IPS-18a (cell line): ENCODE measurements around the gene MIS18BP1.
"Not testable (repeated sequence)": the region's sequence is repeated elsewhere in the genome, so short reads cannot be mapped to it uniquely, and the experiment has no call there.

ENCODE experiments used
- H3K27ac ChIP-seq: one replicate; pipeline ENCODE4 v1.5.1; 2013; ENCODE audit warnings: low read length
- H3K27me3 ChIP-seq: one replicate; pipeline ENCODE4 v1.6.1; 2013; ENCODE audit warnings: mild to moderate bottlenecking, low read length; ENCODE audit not compliant: control insufficient read depth, insufficient read depth
- H3K36me3 ChIP-seq: one replicate; pipeline ENCODE4 v1.6.1; 2013; ENCODE audit warnings: low read depth, low read length; ENCODE audit not compliant: control insufficient read depth
- H3K4me1 ChIP-seq: one replicate; pipeline ENCODE4 v1.6.1; 2013; ENCODE audit warnings: low read depth, low read length; ENCODE audit not compliant: control insufficient read depth
- H3K4me3 ChIP-seq: one replicate; pipeline ENCODE4 v1.5.1; 2013; ENCODE audit warnings: low read length
- H3K9ac ChIP-seq: one replicate; pipeline ENCODE4 v1.6.1; 2013; ENCODE audit warnings: mild to moderate bottlenecking, low read length, moderate library complexity
- H3K9me3 ChIP-seq: one replicate; pipeline ENCODE4 v1.6.1; 2013; ENCODE audit warnings: low read depth, low read length; ENCODE audit not compliant: control insufficient read depth

Gene MIS18BP1

GRCh38 chr14:45242706-45243105 lies 10.3 kb downstream of the MIS18BP1 start:
- Histone ChIP-seq H3K27me3 (no peaks in the 10 kb centered on the region), H3K27ac (no peak overlapping the region), H3K4me3 (no peak overlapping the region), H3K4me1 (no peaks in the 10 kb centered on the region), H3K9ac (no peak overlapping the region), H3K36me3 (peaks cover 8% of the 10 kb centered on the region), H3K9me3 (no peaks in the 10 kb centered on the region)

GRCh38 chr14:45238988-45239387 lies 14.0 kb downstream of the MIS18BP1 start:
- no peaks in the 10 kb centered on the region for H3K27me3 ChIP-seq
- no peaks in the 10 kb centered on the region for H3K9me3 ChIP-seq
- H3K36me3 ChIP-seq: peaks cover 23% of the 10 kb centered on the region
- no peak overlapping the region for H3K27ac ChIP-seq
- no peak overlapping the region for H3K9ac ChIP-seq
- no peaks in the 10 kb centered on the region for H3K4me1 ChIP-seq
- H3K4me3 ChIP-seq: no peak overlapping the region

GRCh38 chr14:45227566-45227965 lies 25.4 kb downstream of the MIS18BP1 start:
- H3K9ac ChIP-seq: no peak overlapping the region
- H3K4me3 ChIP-seq: no peak overlapping the region
- H3K4me1 ChIP-seq: no peaks in the 10 kb centered on the region
- no peak overlapping the region for H3K27ac ChIP-seq
- H3K9me3 ChIP-seq: no peaks in the 10 kb centered on the region
- H3K27me3 ChIP-seq: no peaks in the 10 kb centered on the region
- peaks cover 80% of the 10 kb centered on the region for H3K36me3 ChIP-seq

GRCh38 chr14:45222485-45223262 lies 30.3 kb downstream of the MIS18BP1 start:
- Histone ChIP-seq H3K27ac (no peak overlapping the region), H3K27me3 (no peaks in the 10 kb centered on the region), H3K9ac (no peak overlapping the region), H3K36me3 (peaks cover 55% of the 10 kb centered on the region), H3K4me3 (no peak overlapping the region), H3K9me3 (no peaks in the 10 kb centered on the region), H3K4me1 (no peaks in the 10 kb centered on the region)

GRCh38 chr14:45214341-45214740 lies 38.7 kb downstream of the MIS18BP1 start:
- peaks cover 55% of the 10 kb centered on the region for H3K36me3 ChIP-seq
- H3K27ac ChIP-seq, H3K9ac ChIP-seq, H3K27me3 ChIP-seq, H3K4me3 ChIP-seq, H3K9me3 ChIP-seq, H3K4me1 ChIP-seq: not testable (repeated sequence)

GRCh38 chr14:45213716-45214115 lies 39.3 kb downstream of the MIS18BP1 start:
- H3K27ac ChIP-seq, H3K9me3 ChIP-seq, H3K9ac ChIP-seq, H3K4me1 ChIP-seq, H3K4me3 ChIP-seq, H3K27me3 ChIP-seq: not testable (repeated sequence)
- peaks cover 56% of the 10 kb centered on the region for H3K36me3 ChIP-seq

- peaks cover 46% of the 10 kb centered on the region for H3K36me3 ChIP-seq
- no peak overlapping the region for H3K4me3 ChIP-seq
- no peak overlapping the region for H3K9ac ChIP-seq
- H3K4me1 ChIP-seq: peaks cover 3% of the 10 kb centered on the region
- H3K27me3 ChIP-seq: no peaks in the 10 kb centered on the region
- no peak overlapping the region for H3K27ac ChIP-seq
- no peaks in the 10 kb centered on the region for H3K9me3 ChIP-seq
Observed at GRCh38 chr14:45212231-45212630, 40.8 kb downstream of the MIS18BP1 start.

- Histone ChIP-seq H3K27ac (no peak overlapping the region), H3K27me3 (no peaks in the 10 kb centered on the region), H3K9me3 (no peaks in the 10 kb centered on the region), H3K36me3 (peaks cover 45% of the 10 kb centered on the region), H3K4me1 (peaks cover 3% of the 10 kb centered on the region), H3K4me3 (no peak overlapping the region), H3K9ac (no peak overlapping the region)
Observed at GRCh38 chr14:45211295-45211694, 41.7 kb downstream of the MIS18BP1 start.

- Histone ChIP-seq H3K27me3 (no peaks in the 10 kb centered on the region), H3K9ac (no peak overlapping the region), H3K4me3 (no peak overlapping the region), H3K36me3 (peaks cover 51% of the 10 kb centered on the region), H3K9me3 (no peaks in the 10 kb centered on the region), H3K27ac (no peak overlapping the region), H3K4me1 (peaks cover 3% of the 10 kb centered on the region)
Observed at GRCh38 chr14:45210159-45210558, 42.8 kb downstream of the MIS18BP1 start.

GRCh38 chr14:45204241-45204640 lies 48.8 kb downstream of the MIS18BP1 start:
- no peaks in the 10 kb centered on the region for H3K27me3 ChIP-seq
- H3K4me1 ChIP-seq: no peaks in the 10 kb centered on the region
- no peak overlapping the region for H3K27ac ChIP-seq
- no peak overlapping the region for H3K4me3 ChIP-seq
- H3K36me3 ChIP-seq: peaks cover 32% of the 10 kb centered on the region
- no peaks in the 10 kb centered on the region for H3K9me3 ChIP-seq
- no peak overlapping the region for H3K9ac ChIP-seq

GRCh38 chr14:45201905-45202304 lies 51.1 kb downstream of the MIS18BP1 start:
- H3K4me1 ChIP-seq: no peaks in the 10 kb centered on the region
- H3K36me3 ChIP-seq: peaks cover 27% of the 10 kb centered on the region
- no peak overlapping the region for H3K9ac ChIP-seq
- H3K9me3 ChIP-seq: no peaks in the 10 kb centered on the region
- no peaks in the 10 kb centered on the region for H3K27me3 ChIP-seq
- no peak overlapping the region for H3K4me3 ChIP-seq
- no peak overlapping the region for H3K27ac ChIP-seq

GRCh38 chr14:45199230-45199629 lies 53.8 kb downstream of the MIS18BP1 start:
- Histone ChIP-seq H3K9me3 (no peaks in the 10 kb centered on the region), H3K9ac (no peak overlapping the region), H3K27me3 (no peaks in the 10 kb centered on the region), H3K36me3 (peaks cover 13% of the 10 kb centered on the region), H3K27ac (no peak overlapping the region), H3K4me1 (no peaks in the 10 kb centered on the region), H3K4me3 (no peak overlapping the region)
